B cell (primary cell): ENCODE measurements around the gene TAF1B. TPM values are rescaled to one million over a fixed set of nuclear protein-coding genes. Genes with fewer than 3 reads are reported as not detected.

ENCODE experiments used
- ATAC-seq: fragments of 200-7000 bp; cut with Tn5 transposase; one replicate; pipeline ENCODE4 v1.10.0; 2021; ENCODE audit warnings: low read depth, mild to moderate bottlenecking, moderate number of reproducible peaks, moderate library complexity
- CTCF ChIA-PET: fragments of 350-600 bp; sonication (Branson Sonifier 250); formaldehyde crosslinking; loops from one replicate; lab custom pipeline; 2021; ENCODE audit warnings: antibody characterized with exemption, inconsistent platforms; lab: Charles Lee
- POLR2A ChIA-PET: fragments of 350-600 bp; sonication (Branson Sonifier 250); formaldehyde crosslinking; loops from one replicate; lab custom pipeline; 2021; ENCODE audit warnings: antibody characterized with exemption; lab: Charles Lee
- DNase-seq: peaks from one replicate; pipeline ENCODE4 v3.0.0; 2013
- H2AFZ ChIP-seq: 2 replicates; pipeline ENCODE4 v1.6.1; 2012; ENCODE audit warnings: mild to moderate bottlenecking, low read depth, low read length; ENCODE audit not compliant: insufficient read depth, poor library complexity, severe bottlenecking
- H3K27ac ChIP-seq, 2 donors: 1 replicate in 1 of 2; 2 replicates in 1 of 2; pipeline ENCODE4 v1.5.1; 2012 to 2013; ENCODE audit warnings: low read length in 2 of 2, mild to moderate bottlenecking in 2 of 2, moderate library complexity in 1 of 2
- H3K27me3 ChIP-seq, 4 experiments: fragments of 200-600 bp in 1 of 4; sonication (generic) in 1 of 4; replicated peaks in 1 of 4; 1 replicate in 2 of 4; 2 replicates in 2 of 4; pipeline versions ENCODE4 v1.6.1 to v1.7.0; 2013 to 2016; ENCODE audit warnings: low read length in 3 of 4, mild to moderate bottlenecking in 2 of 4, mixed read lengths in 1 of 4, moderate library complexity in 1 of 4; ENCODE audit not compliant: insufficient read depth in 4 of 4, control insufficient read depth in 3 of 4; ENCODE audit errors: control extremely low read depth in 1 of 4
- H3K36me3 ChIP-seq, 2 experiments: replicated peaks in 1 of 2; 1 replicate in 1 of 2; 2 replicates in 1 of 2; pipeline versions ENCODE4 v1.6.1 to v1.7.1; 2013; ENCODE audit warnings: low read length in 1 of 2; ENCODE audit not compliant: insufficient read depth in 2 of 2, control insufficient read depth in 1 of 2; ENCODE audit errors: control extremely low read depth in 1 of 2, extremely low read depth in 1 of 2
- H3K4me1 ChIP-seq, 2 donors: fragments of 200-600 bp in 1 of 2; sonication (generic) in 1 of 2; 1 replicate in 1 of 2; 2 replicates in 1 of 2; pipeline versions ENCODE4 v1.5.1 to v1.6.1; 2013 to 2017; ENCODE audit warnings: low read length in 2 of 2; ENCODE audit not compliant: control insufficient read depth in 2 of 2, insufficient read depth in 2 of 2
- H3K4me2 ChIP-seq: replicated peaks from 2 replicates; pipeline ENCODE3; 2012; ENCODE audit warnings: mild to moderate bottlenecking, low read depth, low read length; ENCODE audit not compliant: poor library complexity, severe bottlenecking
- H3K4me3 ChIP-seq, 5 experiments: fragments of 200-600 bp in 1 of 5; sonication (generic) in 1 of 5; 1 replicate in 3 of 5; 2 replicates in 2 of 5; pipeline versions ENCODE4 v1.5.1 to v1.7.0; 2011 to 2016; ENCODE audit warnings: low read length in 4 of 5, mild to moderate bottlenecking in 4 of 5, low read depth in 2 of 5, control low read depth in 1 of 5, moderate library complexity in 1 of 5; ENCODE audit not compliant: insufficient read depth in 1 of 5; ENCODE audit errors: control extremely low read depth in 1 of 5, extremely low read depth in 1 of 5
- H3K79me2 ChIP-seq: fragments of 200-600 bp; sonication (generic); one replicate; pipeline ENCODE4 v1.6.0; 2016; ENCODE audit warnings: low read length; ENCODE audit not compliant: control insufficient read depth, insufficient read depth
- H3K9ac ChIP-seq: fragments of 200-600 bp; sonication (generic); 2 replicates; pipeline ENCODE4 v1.6.1; 2017; ENCODE audit warnings: mild to moderate bottlenecking, low read length, moderate library complexity
- H3K9me3 ChIP-seq, 3 donors: one replicate each; pipeline versions ENCODE4 v1.6.1 to v1.7.1; 2013; ENCODE audit warnings: low read length in 2 of 3; ENCODE audit not compliant: control insufficient read depth in 2 of 3, insufficient read depth in 1 of 3; ENCODE audit errors: control extremely low read depth in 1 of 3
- H4K20me1 ChIP-seq: 2 replicates; pipeline ENCODE4 v1.6.0; 2012; ENCODE audit warnings: mild to moderate bottlenecking, low read length; ENCODE audit not compliant: insufficient read depth, control insufficient read depth, poor library complexity, severe bottlenecking
- H3K27ac Mint-ChIP-seq: one replicate; pipeline ENCODE4 v1.8.0; 2021; ENCODE audit warnings: mixed read lengths
- H3K27me3 Mint-ChIP-seq: one replicate; pipeline ENCODE4 v1.8.0; 2021; ENCODE audit warnings: mixed read lengths
- H3K4me1 Mint-ChIP-seq: one replicate; pipeline ENCODE4 v1.8.0; 2021; ENCODE audit warnings: mixed read lengths
- H3K4me3 Mint-ChIP-seq: one replicate; pipeline ENCODE4 v1.8.0; 2021; ENCODE audit warnings: mixed read lengths
- H3K9me3 Mint-ChIP-seq: one replicate; pipeline ENCODE4 v1.8.0; 2022; ENCODE audit warnings: mixed read lengths; ENCODE audit not compliant: insufficient read depth
- CTCF ChIP-seq: fragments of 200-600 bp; IDR thresholded peaks from one replicate; pipeline ENCODE4 v1.8.0; 2022; ENCODE audit warnings: antibody characterized with exemption, mild to moderate bottlenecking
- EZH2 ChIP-seq: IDR thresholded peaks from 2 replicates; pipeline ENCODE4 v1.6.1; 2012; ENCODE audit warnings: borderline replicate concordance, low read depth, mild to moderate bottlenecking, moderate library complexity, low read length; ENCODE audit not compliant: insufficient read depth, poor library complexity, severe bottlenecking
- WGBS: methylation state at CpG from one replicate; pipeline ENCODE4 v1.1.5; 2013; ENCODE audit warnings: missing lambda C conversion rate; ENCODE audit not compliant: insufficient coverage; 5-methylcytosine and 5-hydroxymethylcytosine counted together
- intact Hi-C: fragments of 100-400 bp; cut with micrococcal nuclease; formaldehyde crosslinking; loops from one replicate; pipeline ENCODE4 v1.10.0; 2022
- polyA plus RNA-seq: library from polyadenylated mRNA; depleted of rRNA; stranded (reverse); fragments of >200 nt; gene quantifications from 2 replicates; pipeline ENCODE4 v1.2.3, GENCODE V29; 2012
- total RNA-seq, 2 donors: library from RNA; stranded (reverse); fragments of 120-200 nt in 1 of 2; gene quantifications; 1 replicate in 1 of 2; 2 replicates in 1 of 2; pipeline versions ENCODE4 v1.2.3 to v1.2.4, GENCODE V29; 2013 to 2022

TAF1B gene
- total and polyA plus RNA-seq, 2 donors (not counting 1 experiment from before 2014, with no cell fraction given): 4.5 to 25.5 TPM

GRCh38 chr2:9980520-9980919, 137.2 kb downstream of the TAF1B start:
- H3K4me2 ChIP-seq: no peak overlapping the region
- ChIA-PET POLR2A (no interaction called here), CTCF (interaction anchor here (10.9 kb wide), 1 partner anchor 68 kb away, joined by 319 read pairs; the partner anchor contains the start of gene KLF11)
- DNase-seq: no peak
- H3K27ac ChIP-seq: no peak overlapping the region
- no peaks in the 10 kb centered on the region for H3K36me3 ChIP-seq
- ATAC-seq: no peak
- H3K9me3 Mint-ChIP-seq: no peaks in the 10 kb centered on the region
- no peak overlapping the region for H3K4me3 ChIP-seq
- no peaks in the 10 kb centered on the region for H4K20me1 ChIP-seq
- no peak overlapping the region for H3K27ac Mint-ChIP-seq
- H3K79me2 ChIP-seq: no peaks in the 10 kb centered on the region
- H3K27me3 Mint-ChIP-seq: peaks cover 29% of the 10 kb centered on the region
- intact Hi-C loops: loop anchor here (5.0 kb wide), 1 partner anchor 687 kb away; no protein-coding TSS in a partner anchor
- no peak overlapping the region for H2AFZ ChIP-seq
- peaks cover 5 to 6% of the 10 kb centered on the region in 2 donors for H3K4me1 ChIP-seq
- peaks cover 0 to 7% (median 0%) of the 10 kb centered on the region in 3 donors for H3K9me3 ChIP-seq
- no peak for TF ChIP-seq CTCF
- TF ChIP-seq EZH2: no peak
- no peak overlapping the region for H3K4me3 Mint-ChIP-seq
- H3K9ac ChIP-seq: no peak overlapping the region
- WGBS: no CpG with 5 or more reads among the region's 2 CpGs
- H3K4me1 Mint-ChIP-seq: peaks cover 4% of the 10 kb centered on the region
- H3K27me3 ChIP-seq: peaks cover 0 to 7% (median 2%) of the 10 kb centered on the region in 4 experiments

- H3K27ac ChIP-seq: no peak overlapping the region
- H2AFZ ChIP-seq: no peak overlapping the region
- no peaks in the 10 kb centered on the region for H3K36me3 ChIP-seq
- no peak overlapping the region for H3K4me2 ChIP-seq
- Mint-ChIP-seq H3K27me3 (peaks cover 26% of the 10 kb centered on the region), H3K27ac (no peak overlapping the region), H3K4me1 (peaks cover 4% of the 10 kb centered on the region), H3K4me3 (no peak overlapping the region), H3K9me3 (no peaks in the 10 kb centered on the region)
- POLR2A ChIA-PET: no interaction called here
- CTCF ChIA-PET: interaction anchor here (10.9 kb wide), 1 partner anchor 66 kb away, joined by 319 read pairs; the partner anchor contains the start of gene KLF11
- H3K27me3 ChIP-seq: peaks cover 0 to 7% (median 2%) of the 10 kb centered on the region in 4 experiments
- no peaks in the 10 kb centered on the region for H4K20me1 ChIP-seq
- TF ChIP-seq CTCF (no peak), EZH2 (no peak)
- ATAC-seq (no peak), DNase-seq (no peak)
- peaks cover 5 to 6% of the 10 kb centered on the region in 2 donors for H3K4me1 ChIP-seq
- WGBS: no CpG with 5 or more reads among the region's 3 CpGs
- no peaks in the 10 kb centered on the region for H3K79me2 ChIP-seq
- peaks cover 0 to 7% (median 0%) of the 10 kb centered on the region in 3 donors for H3K9me3 ChIP-seq
- H3K9ac ChIP-seq: no peak overlapping the region
- intact Hi-C loops: loop anchor here (5.0 kb wide), 1 partner anchor 686 kb away; no protein-coding TSS in a partner anchor
- no peak overlapping the region for H3K4me3 ChIP-seq
These were observed 138.4 kb downstream of the TAF1B start for GRCh38 chr2:9981655-9982054.
